NAMALWA (cell line): ENCODE results near the gene SLC25A39.

Source experiments
- DNase-seq: peaks from one replicate; pipeline ENCODE4 v3.0.0-alpha.2; 2015; ENCODE audit warnings: low spot score

The SLC25A39 gene

DNA sequence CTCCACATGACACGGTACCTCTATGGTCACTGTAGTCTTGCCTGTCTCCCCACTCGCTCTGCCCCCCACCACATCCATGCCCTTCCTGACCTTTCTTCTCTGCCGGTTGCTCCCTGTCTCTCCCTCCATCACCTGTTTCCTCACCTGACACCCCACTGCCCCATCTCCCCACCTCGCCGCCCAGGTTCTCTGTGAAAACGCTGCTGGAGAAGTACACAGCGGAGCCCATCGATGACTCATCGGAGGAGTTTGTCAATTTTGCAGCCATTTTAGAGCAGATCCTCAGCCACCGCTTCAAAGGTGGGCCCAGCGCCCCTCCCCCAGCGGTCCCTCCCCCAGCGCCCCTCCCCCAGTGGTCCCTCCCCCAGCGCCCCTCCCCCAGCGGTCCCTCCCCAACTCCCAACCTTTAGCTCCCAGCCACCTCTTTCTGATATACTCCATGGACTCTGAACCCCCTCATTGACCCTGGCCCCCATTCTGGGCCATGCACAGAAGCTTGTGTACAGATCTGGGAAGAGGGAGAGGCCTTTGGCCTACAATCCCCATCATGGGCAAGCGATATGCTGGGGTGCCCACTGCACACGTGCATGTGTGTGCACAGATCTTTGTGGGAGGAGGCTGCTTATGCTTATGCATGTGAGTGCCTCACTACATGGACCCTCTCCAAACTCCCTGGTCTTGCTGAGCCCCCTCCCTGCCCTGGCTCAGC lies 12.1 kb downstream of the SLC25A39 start:
- DNase-seq = no peak

DNA sequence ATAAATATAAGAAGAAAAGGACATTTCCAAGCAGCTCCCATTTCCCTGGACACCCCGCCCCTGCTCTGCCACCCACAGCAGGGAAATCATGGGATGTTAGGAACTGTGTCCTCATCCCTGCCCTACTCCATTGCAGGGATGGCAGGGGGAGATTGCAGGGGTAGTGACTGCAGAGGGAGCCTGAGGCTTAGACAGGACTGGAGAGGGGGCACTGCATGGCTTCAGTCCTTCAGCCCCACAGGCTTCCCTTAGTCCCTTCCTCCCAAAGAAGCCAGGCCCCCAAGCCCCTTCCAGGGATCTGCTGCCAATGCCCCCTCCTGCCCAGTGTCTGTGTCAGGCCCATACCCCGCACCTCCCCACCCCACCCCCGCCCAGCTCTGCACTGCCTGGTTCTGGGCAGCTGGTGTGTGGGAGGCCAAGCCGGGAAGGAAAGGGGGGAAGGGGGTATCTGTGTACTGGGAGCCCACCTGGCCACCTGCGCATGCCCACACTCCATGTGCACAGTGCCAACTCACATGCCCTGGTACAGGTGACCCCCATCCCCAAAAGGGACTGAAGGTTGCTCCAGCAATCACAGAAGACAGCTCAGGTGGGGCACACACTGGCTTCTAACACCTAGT lies 13.0 kb downstream of the SLC25A39 start:
- DNase-seq = no peak

DNA sequence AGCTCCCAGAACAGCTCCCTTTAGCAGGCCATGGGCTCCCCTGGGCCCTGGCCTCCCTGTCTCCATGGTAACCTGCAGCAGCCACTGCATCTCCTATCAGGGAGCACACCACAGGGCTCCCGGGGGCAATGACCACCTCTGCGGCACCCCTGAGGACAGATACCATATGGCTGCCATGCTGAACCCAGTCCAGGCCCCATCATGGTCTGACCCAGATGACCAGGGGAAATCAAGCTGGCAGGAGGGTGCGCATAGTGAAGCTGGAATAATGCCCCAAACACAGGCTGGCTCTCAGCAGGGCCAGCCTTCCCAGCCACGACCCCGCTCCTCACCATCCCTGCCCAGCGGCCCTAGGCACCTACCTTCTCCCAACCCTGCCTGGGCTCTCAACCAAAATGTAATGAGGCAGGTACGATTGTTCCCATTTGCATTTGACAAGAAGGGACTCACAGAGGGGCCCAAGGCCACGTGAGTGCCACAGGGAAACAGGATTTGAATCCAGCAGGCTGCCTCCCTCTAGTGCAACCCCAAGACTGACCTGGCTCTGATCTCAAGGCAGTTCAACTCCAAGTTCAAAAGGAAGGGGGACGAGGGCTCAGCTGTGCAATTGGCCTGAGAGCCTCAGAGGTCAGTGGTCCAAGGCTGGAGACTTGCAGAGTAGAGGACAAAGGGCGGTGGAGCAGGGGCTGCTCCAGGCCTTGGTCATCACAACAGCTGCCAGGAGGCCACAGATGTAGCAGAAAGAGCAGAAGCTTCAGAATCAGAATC lies 13.8 kb downstream of the SLC25A39 start:
- DNase-seq = no peak

DNA sequence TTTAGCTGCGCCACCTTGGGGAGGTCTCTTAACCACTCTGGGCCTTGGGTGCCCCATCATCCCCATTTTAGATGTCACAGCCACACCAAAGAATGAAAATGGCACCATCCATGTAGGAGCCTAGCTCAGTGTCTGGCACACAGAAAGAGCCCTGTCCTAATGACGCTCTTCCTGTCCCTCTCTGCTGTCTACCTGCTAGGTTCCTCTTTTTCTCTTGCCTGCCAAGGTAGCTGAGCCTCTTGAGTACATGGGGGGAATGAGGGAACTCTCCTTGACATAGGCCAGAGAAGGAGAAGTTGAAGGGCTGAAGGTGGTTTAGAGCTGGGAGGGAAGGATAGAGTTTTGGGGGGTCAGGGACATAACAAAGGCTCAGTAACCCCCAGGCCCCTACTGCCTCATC lies 14.4 kb downstream of the SLC25A39 start:
- no peak for DNase-seq

DNA sequence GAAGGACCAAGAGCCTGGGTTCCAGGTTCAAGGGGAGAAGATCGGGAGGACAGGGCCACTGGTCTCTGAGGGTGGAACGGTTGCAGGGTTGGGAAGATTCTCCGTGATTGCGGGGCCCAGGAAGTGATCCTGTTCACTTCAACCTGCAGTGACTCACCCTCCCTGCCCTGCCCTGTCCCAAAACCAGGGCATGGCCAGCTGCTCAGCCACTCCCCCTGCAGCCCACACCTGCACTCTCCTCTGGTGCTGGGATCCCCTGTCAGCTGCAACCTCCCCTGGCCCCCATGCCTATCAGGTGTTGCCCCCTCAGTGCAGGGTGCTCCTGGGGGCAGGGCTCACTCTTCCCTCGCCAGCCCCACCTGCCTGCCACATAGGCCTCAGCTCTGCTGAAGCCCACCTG lies 15.2 kb downstream of the SLC25A39 start:
- DNase-seq = no peak

DNA sequence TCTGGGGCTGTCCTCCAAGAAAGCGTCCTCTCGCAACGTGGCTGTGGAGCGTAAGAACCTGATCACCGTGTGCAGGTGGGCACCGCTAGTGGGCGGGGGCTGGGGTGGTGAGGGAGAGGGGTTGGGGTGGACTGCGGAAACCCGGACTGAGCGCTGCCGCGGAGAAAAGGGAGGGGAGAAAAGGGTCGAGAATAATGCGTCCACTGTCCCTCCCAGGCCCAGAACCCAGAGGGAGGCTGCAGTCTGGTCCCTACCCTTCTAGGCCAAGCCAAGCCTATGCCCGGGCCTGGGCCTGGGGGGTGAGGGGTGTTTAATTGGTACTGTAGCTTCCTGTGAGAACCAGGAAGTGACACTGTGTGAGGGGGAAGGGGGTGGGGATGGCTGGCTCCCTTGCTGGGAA lies 15.8 kb downstream of the SLC25A39 start:
- DNase-seq = no peak

DNA sequence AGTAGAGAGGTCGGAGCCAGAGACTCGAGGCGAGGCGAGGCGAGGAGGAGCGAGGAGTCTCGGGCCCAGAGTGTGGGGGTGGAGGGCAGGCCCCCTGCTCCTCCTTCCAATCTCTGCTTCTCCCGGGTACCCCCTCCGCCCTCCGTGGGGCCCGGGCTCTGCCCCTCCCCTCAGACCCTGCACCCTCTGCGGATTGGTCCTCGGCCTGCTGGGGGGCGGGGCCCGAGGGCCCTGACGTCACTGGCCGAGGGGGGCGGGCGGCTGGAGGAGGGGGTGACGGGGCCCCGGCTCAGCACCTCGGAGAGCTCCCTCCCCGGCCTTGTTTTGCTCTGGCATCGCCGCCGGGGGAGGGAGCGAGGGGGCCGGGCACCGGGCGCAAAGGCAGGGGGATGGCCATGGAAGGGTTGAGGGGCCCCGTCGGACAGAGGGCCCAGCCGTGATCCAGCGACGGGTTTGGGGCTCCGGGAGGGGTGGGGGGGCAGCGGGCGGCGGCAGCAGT lies 16.3 kb downstream of the SLC25A39 start, which contains the start of gene RUNDC3A:
Gene RUNDC3A (plus strand): TSS at position 282 of the 499 bp plus-strand sequence. CDS start 232 bp downstream, outside the sequence.
- DNase-seq = peak; percentile 81

DNA sequence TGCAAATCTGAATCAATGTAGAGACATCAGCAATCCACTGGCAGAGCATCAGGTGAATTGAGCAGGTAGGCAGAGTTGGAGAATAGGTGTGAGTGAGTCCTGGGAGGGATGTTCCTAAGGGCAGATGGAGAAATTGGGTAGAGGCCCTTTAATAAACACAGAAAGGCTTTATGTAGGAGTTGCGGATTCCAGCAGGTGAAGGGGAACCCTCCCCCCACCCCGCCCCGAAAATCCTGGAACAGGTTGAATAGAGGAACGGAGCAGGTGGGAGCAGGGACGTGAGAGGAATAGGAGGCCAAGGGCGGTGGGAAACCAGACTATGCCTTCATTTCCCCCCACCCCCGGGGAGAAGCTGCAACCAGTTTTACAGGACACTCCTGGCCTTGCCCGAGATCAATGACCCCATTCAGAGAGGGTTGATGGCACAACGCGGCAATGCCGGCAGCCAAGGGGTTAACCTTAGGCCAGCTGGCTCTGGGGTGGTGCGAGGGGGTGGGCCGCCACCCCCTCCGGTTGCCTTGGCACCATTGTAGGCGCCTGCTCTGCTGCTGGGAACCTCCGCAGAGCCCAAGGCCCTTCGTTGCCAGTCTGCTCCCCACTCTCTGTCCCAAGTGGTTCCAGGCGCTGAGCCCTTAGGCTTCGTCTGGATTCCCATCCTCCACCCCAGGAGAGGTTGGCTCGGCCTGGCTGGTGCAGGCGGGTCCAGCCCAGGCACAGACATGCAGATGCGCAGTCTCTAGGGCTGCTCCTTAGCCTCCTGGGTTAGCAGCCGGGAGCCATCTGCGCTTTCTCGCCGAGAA lies 17.0 kb downstream of the SLC25A39 start:
- DNase-seq = no peak

DNA sequence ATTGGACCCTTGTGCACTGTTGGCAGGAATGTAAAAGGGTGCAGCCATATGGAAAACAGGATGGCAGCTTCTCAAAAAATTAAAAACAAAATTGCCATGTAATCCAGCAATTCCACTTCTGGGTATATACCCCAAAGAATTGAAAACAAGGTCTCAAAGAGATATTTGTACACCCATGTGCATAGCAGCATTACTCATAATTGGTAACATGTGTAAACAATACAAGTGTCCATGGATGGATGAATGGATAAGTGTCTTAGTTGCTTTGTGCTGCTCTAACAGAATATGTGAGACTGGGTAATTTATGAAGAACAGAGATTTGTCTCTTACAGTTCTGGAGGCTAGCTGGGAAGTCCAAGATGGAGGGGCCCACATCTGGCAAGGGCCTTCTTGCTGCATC lies 20.0 kb downstream of the SLC25A39 start:
- no peak for DNase-seq

DNA sequence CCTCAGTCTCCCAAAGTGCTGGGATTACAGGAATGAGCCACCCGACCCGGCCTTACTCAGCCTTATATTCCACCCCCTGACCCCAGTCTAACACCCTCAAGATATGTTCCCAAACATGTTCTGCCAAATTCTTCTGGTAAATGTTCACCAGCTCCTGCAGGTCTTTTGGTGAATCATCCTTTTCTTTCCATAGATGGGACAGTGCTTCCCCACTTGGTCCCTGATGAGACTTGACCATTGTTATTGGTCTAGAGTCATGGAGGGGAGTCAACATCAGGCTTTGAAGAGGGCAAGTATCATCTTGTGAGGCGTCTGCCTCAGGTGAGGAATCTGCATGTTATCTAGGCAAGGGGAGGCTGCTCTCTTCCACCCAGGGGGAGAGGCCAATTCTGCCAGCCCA lies 26.6 kb downstream of the SLC25A39 start:
- no peak for DNase-seq

DNA sequence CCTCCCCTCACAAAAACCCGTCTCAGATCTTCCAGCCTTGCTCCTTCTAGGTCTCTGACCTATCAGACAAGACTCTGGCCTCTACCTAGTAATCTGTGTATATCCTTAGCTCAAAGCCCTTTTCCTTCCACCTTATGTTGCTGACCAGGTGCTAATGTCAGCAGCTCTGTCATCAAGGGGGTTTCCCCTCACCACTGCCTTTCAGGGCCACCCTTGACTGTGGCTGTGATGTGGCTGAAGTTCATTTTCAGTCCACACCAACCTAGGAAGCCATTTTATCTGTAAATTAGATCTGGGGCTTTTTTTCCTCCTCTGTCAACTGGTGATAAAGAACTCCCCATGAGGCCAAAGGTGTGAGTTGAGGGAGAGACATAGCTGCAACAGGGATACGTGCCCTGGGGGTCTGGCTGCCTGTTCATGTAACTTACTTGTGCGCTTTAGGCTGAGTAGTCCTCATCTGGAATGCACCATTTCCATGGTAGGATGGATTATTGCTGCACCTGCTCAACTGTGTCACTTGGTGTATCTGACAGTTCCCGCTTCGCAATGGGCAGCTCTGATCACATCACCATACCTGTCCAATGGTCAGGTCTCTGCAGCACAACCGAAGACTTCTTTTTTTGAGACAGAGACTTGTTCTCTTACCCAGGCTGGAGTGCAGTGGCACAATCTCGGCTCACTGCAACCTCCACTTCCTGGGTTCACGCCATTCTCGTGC lies 31.0 kb downstream of the SLC25A39 start:
- DNase-seq = no peak

DNA sequence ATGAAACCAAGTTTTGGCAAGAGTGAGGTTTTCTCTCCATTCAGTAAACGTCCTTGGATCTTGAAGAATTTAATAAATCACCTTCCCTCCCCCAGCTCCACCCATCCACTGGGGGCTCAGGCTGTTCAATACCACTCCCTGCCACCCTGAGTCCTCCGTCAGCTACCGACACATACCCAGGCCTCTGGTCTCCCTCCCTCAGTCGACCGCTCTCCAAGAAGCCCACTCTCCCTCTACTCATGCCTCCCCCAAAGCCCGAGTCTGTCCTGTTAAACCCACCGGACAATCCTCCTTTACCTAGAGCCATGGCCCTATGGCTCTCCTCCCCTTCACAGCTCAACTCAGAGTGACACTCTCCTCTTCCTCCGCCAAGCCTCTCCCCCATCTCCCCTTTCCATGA lies 37.0 kb downstream of the SLC25A39 start:
- DNase-seq = no peak

DNA sequence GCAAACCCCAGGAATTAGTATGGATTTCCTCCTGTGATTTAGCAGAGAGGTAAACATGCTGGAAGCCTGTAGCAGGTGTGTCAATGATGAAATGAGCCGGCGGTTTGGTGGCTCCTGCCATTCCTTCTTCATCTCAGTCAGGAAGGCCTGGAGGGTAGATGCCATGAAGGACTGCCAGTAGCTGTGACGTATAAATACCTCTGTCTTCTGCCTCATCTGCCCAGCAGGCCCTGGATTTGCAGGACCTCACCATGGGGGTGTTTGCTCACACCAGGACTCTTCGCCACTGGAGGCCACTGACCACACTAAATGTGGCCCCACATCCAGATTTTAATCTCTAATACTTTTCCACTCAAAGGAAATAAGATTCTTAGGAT lies 40.6 kb downstream of the SLC25A39 start:
- DNase-seq = no peak

DNA sequence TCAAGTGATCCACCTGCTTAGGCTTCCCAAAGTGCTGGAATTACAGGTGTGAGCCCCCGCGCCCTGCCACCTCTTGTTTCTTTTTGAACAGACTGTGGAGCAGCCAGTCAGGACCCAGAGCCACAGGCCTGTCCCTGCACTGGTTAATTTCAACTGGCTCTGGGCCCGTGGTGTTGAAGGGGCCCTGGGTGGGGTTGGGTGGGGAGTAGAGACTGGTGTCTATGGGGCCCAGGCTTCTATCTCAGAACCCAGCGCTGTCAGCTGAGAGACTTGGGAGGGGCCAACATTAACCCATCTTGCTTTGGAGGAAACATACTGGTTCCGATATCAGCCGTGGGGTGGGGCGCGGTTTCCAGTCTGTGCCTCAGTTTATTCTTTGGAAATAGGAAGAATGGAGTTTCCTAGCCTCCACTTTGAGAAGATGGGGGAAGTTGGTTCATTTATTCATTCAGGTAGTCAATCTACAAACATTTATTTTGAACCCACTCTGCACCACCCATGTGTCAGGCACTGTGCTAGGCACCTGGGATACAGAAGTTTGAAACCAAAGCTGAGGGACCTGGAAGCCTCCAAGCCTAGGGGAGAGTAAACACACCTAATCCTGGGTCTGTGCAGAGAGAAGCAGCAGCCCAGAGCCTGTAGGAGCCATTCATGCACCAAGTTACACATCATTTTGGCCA lies 41.1 kb downstream of the SLC25A39 start:
- DNase-seq = no peak

DNA sequence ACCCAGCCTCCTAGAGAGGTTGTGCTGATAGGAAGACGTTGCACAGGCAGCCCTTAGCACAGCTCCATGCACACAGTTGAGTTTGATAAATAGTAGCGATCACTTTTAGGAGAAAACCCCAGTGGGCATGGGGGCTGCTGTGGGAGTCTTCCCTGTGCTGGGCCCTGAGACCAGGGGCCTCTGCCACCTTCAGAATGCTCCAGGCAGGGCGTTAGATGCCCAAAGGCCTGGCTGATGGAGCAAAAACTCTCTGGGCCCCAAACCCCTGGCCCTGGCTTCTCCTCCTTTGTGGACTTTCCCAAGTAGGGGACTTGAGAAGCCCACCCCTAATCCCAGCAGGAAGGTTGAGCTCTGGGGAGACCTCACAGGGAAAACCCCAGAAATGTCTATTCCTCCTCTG lies 42.4 kb downstream of the SLC25A39 start:
- DNase-seq = no peak

DNA sequence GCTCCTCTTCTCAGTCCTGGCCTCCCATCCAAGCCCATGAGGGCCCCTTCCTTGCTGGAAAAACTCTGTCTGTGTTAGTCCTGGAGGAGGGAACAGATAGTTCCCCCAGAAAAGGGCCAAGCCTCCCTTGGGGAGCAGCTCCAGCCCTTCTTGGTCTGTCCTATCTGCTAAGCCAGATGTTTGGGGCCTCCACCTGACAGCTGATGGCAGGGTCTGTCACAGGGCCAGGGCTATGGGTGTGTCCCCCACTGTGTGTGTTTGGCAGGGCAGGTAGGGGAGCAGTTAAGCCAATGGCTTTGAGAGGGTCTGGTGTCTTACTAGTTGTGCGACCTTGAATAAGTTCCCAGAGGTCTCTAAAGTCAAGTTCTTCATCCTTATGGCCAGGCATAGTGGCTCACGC lies 43.1 kb downstream of the SLC25A39 start:
- no peak for DNase-seq

DNA sequence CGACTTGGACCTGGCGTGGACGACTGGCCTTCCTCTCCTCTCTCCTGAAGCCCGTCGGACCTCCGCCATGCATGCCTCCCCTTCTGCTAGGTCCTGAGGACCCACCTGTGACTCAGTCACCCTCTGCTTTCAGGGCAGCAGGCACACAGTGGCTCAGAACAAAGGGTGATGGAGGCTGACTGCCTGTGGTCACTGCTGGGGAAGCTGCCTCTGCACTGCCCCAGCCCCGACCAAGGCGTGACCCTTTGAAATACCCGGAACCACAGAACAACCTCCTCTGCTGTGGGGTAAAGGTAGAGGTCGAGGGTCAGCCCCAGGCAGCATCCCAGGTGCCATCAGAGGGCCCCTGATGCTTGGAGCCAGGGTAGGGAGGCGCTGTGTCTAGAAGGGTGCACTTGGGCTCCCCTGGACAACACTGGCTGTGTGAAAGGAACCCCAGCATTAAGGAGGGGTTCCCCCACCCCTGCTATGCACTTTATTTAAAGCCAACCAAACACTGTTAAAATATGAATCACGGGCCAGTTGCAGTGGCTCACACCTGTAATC lies 44.2 kb downstream of the SLC25A39 start:
- DNase-seq = no peak

DNA sequence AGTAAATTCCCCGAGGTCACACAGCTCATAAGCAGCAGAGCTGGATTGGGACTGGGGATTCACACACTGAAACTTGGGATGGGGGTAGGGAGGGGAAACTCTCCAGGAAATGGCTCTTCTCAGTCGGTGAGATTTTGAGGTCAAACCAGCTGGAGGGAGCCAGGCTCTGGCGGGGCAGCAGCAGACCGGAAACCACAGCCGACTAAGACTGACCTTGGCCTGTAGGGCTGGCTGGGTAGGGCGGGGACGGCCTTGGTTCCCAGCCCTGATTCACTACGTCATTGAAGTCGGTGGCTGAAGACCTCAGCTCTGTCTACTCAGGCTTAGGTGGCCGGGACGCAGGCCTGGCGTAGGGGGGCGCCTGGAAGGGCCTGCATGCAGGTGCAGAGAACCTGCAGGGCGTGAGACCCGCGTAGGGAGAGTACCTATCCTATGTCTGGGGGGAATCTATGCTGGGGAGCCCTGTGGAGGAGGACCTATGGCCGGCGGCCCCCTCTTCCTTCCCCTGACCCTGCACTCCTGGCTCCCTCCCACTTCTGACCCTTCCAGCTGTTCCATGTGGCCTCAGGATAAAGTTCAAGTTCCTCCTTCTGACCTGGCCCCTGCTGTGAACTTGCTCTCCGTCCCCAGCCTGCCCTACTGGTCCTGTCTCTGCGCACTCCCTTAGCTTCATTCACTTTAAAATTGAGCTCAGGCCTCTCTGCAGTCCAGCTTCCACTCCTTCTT lies 44.8 kb downstream of the SLC25A39 start:
- DNase-seq = no peak

DNA sequence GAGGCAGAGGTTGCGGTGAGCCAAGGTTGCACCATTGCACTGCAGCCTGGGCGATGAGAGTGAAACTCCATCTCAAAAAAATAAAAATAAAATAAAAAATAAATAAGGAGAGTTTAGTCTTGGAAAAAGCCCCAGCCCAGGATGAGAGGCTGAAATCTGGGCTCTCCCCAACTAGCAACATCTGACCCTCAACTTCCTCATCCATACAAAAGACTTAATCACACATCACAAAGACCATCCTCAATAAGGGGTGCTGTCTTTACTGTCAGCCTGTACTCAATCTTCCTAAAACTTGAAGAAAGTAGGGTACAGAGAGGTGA lies 45.3 kb downstream of the SLC25A39 start:
- no peak for DNase-seq

DNA sequence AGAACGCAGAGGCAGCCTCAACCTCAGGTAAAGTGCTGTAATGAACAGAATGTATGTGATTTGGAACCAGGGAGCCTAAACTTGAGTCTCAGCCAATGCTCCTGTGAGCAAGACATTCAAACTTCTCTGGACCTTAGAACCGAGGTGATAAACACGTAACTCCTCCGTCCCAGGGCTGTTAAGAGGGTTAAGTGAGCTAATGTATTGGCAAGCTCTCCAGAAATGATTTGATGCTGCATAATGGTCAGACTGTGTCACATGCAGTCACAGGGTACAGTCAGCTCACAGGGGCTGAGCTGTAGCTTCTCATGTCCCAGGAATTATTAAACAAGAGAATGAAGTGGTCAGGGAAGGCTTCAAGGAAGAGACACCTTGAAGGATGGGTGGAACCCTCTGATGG lies 46.6 kb downstream of the SLC25A39 start:
- DNase-seq = no peak
